Measurements from ENCODE around the gene SRP68. TPM values are rescaled to one million over a fixed set of nuclear protein-coding genes. Genes with fewer than 3 reads are reported as not detected.

Gene SRP68
- total and polyA plus RNA-seq, 4 experiments from 2014 or later: 59.1 to 92.4 (median 85.7) TPM

GRCh38 chr17:76089680-76090516 is 17.6 kb upstream of the SRP68 start:
- Histone ChIP-seq H3K27ac (ENCODE audit: low read depth, low read length) (no peak overlapping the region), H3K27me3 (ENCODE audit: insufficient read depth, low read length) (no peaks in the 10 kb centered on the region), H3K9me3 (ENCODE audit: control insufficient read depth in 1 of 2, low read length in 2 of 2) (no peaks in the 10 kb centered on the region), H3K4me1 (ENCODE audit: insufficient read depth, low read length) (no peaks in the 10 kb centered on the region), H3K4me3 (ENCODE audit: low read length in 2 of 2) (no peak overlapping the region), H3K36me3 (ENCODE audit: insufficient read depth, low read length) (peaks cover 78% of the 10 kb centered on the region)
- ChIA-PET CTCF (ENCODE audit: partially characterized antibody) (no interaction called here), POLR2A (ENCODE audit: partially characterized antibody) (interaction anchor here (1.6 to 5.6 kb wide), 2 partner anchors 11 to 14 kb away, joined by 4 to 24 read pairs; partner anchors contain the start of genes EXOC7 and ZACN)
- no peaks in the 10 kb centered on the region for H3K27me3 Mint-ChIP-seq
- intact Hi-C loops (cut with micrococcal nuclease): no loop called here
- peaks cover 33 to 67% of the 10 kb centered on the region in 2 donors for H3K36me3 Mint-ChIP-seq
- no peaks in the 10 kb centered on the region for H3K9me3 Mint-ChIP-seq
- H3K4me1 Mint-ChIP-seq: peaks cover 0 to 11% (median 3%) of the 10 kb centered on the region in 4 donors
- DNase-seq: no peak
- H3K4me3 Mint-ChIP-seq: no peak overlapping the region
- no peak overlapping the region for H3K27ac Mint-ChIP-seq

- intact Hi-C loops (cut with micrococcal nuclease): no loop called here
- Mint-ChIP-seq H3K27me3 (no peaks in the 10 kb centered on the region), H3K9me3 (no peaks in the 10 kb centered on the region), H3K4me3 (no peak overlapping the region), H3K36me3 (peaks cover 32 to 69% of the 10 kb centered on the region in 2 donors), H3K27ac (no peak overlapping the region), H3K4me1 (peaks cover 0 to 11% (median 3%) of the 10 kb centered on the region in 4 donors)
- Histone ChIP-seq H3K9me3 (ENCODE audit: control insufficient read depth in 1 of 2, low read length in 2 of 2) (no peaks in the 10 kb centered on the region), H3K27ac (ENCODE audit: low read depth, low read length) (no peak overlapping the region), H3K4me3 (ENCODE audit: low read length in 2 of 2) (no peak overlapping the region), H3K4me1 (ENCODE audit: insufficient read depth, low read length) (no peaks in the 10 kb centered on the region), H3K27me3 (ENCODE audit: insufficient read depth, low read length) (no peaks in the 10 kb centered on the region), H3K36me3 (ENCODE audit: insufficient read depth, low read length) (peaks cover 83% of the 10 kb centered on the region)
- DNase-seq: no peak
- POLR2A ChIA-PET (ENCODE audit: partially characterized antibody): interaction anchor here (1.6 kb wide), 1 partner anchor 10 kb away, joined by 4 read pairs; the partner anchor contains the start of gene ZACN
- CTCF ChIA-PET (ENCODE audit: partially characterized antibody): no interaction called here
Observed at GRCh38 chr17:76088868-76089576, 16.7 kb upstream of the SRP68 start.

GRCh38 chr17:76088041-76088867 is 15.9 kb upstream of the SRP68 start:
- Mint-ChIP-seq H3K36me3 (peaks cover 27 to 65% of the 10 kb centered on the region in 2 donors), H3K4me1 (peaks cover 0 to 11% (median 3%) of the 10 kb centered on the region in 4 donors)

GRCh38 chr17:76087531-76087930 is 15.2 kb upstream of the SRP68 start:
- POLR2A ChIA-PET (ENCODE audit: partially characterized antibody): interaction anchor here (1.3 kb wide), 1 partner anchor 15 kb away, joined by 5 read pairs; the partner anchor contains the start of gene SRP68
- Mint-ChIP-seq H3K9me3 (no peaks in the 10 kb centered on the region), H3K4me3 (no peak overlapping the region), H3K27ac (no peak overlapping the region), H3K4me1 (peaks cover 0 to 9% (median 3%) of the 10 kb centered on the region in 4 donors), H3K36me3 (peaks cover 27 to 62% of the 10 kb centered on the region in 2 donors), H3K27me3 (no peaks in the 10 kb centered on the region)
- no peaks in the 10 kb centered on the region for H3K27me3 ChIP-seq (ENCODE audit: insufficient read depth, low read length)
- H3K4me3 ChIP-seq (ENCODE audit: low read length in 2 of 2): no peak overlapping the region
- CTCF ChIA-PET (ENCODE audit: partially characterized antibody): interaction anchor here (1.4 kb wide), 1 partner anchor 15 kb away, joined by 3 read pairs; the partner anchor contains the start of gene SRP68
- DNase-seq: no peak
- intact Hi-C loops (cut with micrococcal nuclease): no loop called here
- H3K9me3 ChIP-seq (ENCODE audit: control insufficient read depth in 1 of 2, low read length in 2 of 2): no peaks in the 10 kb centered on the region
- H3K36me3 ChIP-seq (ENCODE audit: insufficient read depth, low read length): peaks cover 79% of the 10 kb centered on the region
- H3K4me1 ChIP-seq (ENCODE audit: insufficient read depth, low read length): no peaks in the 10 kb centered on the region
- H3K27ac ChIP-seq (ENCODE audit: low read depth, low read length): no peak overlapping the region

More at GRCh38 chr17:76088041-76088867, 15.9 kb upstream of the SRP68 start:
- Histone ChIP-seq H3K4me3 (ENCODE audit: low read length in 2 of 2) (no peak overlapping the region), H3K9me3 (ENCODE audit: control insufficient read depth in 1 of 2, low read length in 2 of 2) (no peaks in the 10 kb centered on the region), H3K4me1 (ENCODE audit: insufficient read depth, low read length) (no peaks in the 10 kb centered on the region), H3K27me3 (ENCODE audit: insufficient read depth, low read length) (no peaks in the 10 kb centered on the region), H3K27ac (ENCODE audit: low read depth, low read length) (no peak overlapping the region), H3K36me3 (ENCODE audit: insufficient read depth, low read length) (peaks cover 83% of the 10 kb centered on the region)
- POLR2A ChIA-PET (ENCODE audit: partially characterized antibody): interaction anchor here (1.3 to 1.6 kb wide), 2 partner anchors 9 to 16 kb away, joined by 4 to 5 read pairs; partner anchors contain the start of genes SRP68 and ZACN
- Mint-ChIP-seq H3K4me3 (no peak overlapping the region), H3K27me3 (no peaks in the 10 kb centered on the region), H3K9me3 (no peaks in the 10 kb centered on the region), H3K27ac (no peak overlapping the region)
- no peak for DNase-seq
- intact Hi-C loops (cut with micrococcal nuclease): no loop called here
- CTCF ChIA-PET (ENCODE audit: partially characterized antibody): interaction anchor here (1.4 kb wide), 1 partner anchor 16 kb away, joined by 3 read pairs; the partner anchor contains the start of gene SRP68

GRCh38 chr17:76086384-76086783 is 14.1 kb upstream of the SRP68 start:
- H3K4me1 Mint-ChIP-seq: peaks cover 0 to 3% (median under 1%) of the 10 kb centered on the region in 4 donors
- CTCF ChIA-PET (ENCODE audit: partially characterized antibody): interaction anchor here (1.4 kb wide), 1 partner anchor 14 kb away, joined by 3 read pairs; the partner anchor contains the start of gene SRP68
- Histone ChIP-seq H3K27me3 (ENCODE audit: insufficient read depth, low read length) (no peaks in the 10 kb centered on the region), H3K4me1 (ENCODE audit: insufficient read depth, low read length) (no peaks in the 10 kb centered on the region), H3K9me3 (ENCODE audit: control insufficient read depth in 1 of 2, low read length in 2 of 2) (no peaks in the 10 kb centered on the region), H3K4me3 (ENCODE audit: low read length in 2 of 2) (no peak overlapping the region), H3K27ac (ENCODE audit: low read depth, low read length) (no peak overlapping the region), H3K36me3 (ENCODE audit: insufficient read depth, low read length) (peaks cover 75% of the 10 kb centered on the region)
- POLR2A ChIA-PET (ENCODE audit: partially characterized antibody): no interaction called here
- H3K27ac Mint-ChIP-seq: no peak overlapping the region
- DNase-seq: no peak
- H3K9me3 Mint-ChIP-seq: no peaks in the 10 kb centered on the region
- H3K36me3 Mint-ChIP-seq: peaks cover 20 to 54% of the 10 kb centered on the region in 2 donors
- no peaks in the 10 kb centered on the region for H3K27me3 Mint-ChIP-seq
- no peak overlapping the region for H3K4me3 Mint-ChIP-seq
- intact Hi-C loops (cut with micrococcal nuclease): no loop called here

- Mint-ChIP-seq H3K4me3 (no peak overlapping the region), H3K27me3 (no peaks in the 10 kb centered on the region), H3K36me3 (peaks cover 16 to 54% of the 10 kb centered on the region in 2 donors), H3K4me1 (peaks cover 0 to 3% (median 1%) of the 10 kb centered on the region in 4 donors), H3K9me3 (no peaks in the 10 kb centered on the region), H3K27ac (no peak overlapping the region)
- Histone ChIP-seq H3K4me3 (ENCODE audit: low read length in 2 of 2) (no peak overlapping the region), H3K4me1 (ENCODE audit: insufficient read depth, low read length) (no peaks in the 10 kb centered on the region), H3K36me3 (ENCODE audit: insufficient read depth, low read length) (peaks cover 71% of the 10 kb centered on the region), H3K27ac (ENCODE audit: low read depth, low read length) (no peak overlapping the region), H3K9me3 (ENCODE audit: control insufficient read depth in 1 of 2, low read length in 2 of 2) (no peaks in the 10 kb centered on the region), H3K27me3 (ENCODE audit: insufficient read depth, low read length) (no peaks in the 10 kb centered on the region)
- ChIA-PET CTCF (ENCODE audit: partially characterized antibody) (no interaction called here), POLR2A (ENCODE audit: partially characterized antibody) (no interaction called here)
- no peak for DNase-seq
- intact Hi-C loops (cut with micrococcal nuclease): no loop called here
Observed at GRCh38 chr17:76085731-76086366, 13.5 kb upstream of the SRP68 start.

All from CD4-positive, alpha-beta memory T cell (primary cell).